Measurements from ENCODE around the gene HNRNPH1.
"Not testable (repeated sequence)": the region's sequence is repeated elsewhere in the genome, so short reads cannot be mapped to it uniquely, and the experiment has no call there.

DNA sequence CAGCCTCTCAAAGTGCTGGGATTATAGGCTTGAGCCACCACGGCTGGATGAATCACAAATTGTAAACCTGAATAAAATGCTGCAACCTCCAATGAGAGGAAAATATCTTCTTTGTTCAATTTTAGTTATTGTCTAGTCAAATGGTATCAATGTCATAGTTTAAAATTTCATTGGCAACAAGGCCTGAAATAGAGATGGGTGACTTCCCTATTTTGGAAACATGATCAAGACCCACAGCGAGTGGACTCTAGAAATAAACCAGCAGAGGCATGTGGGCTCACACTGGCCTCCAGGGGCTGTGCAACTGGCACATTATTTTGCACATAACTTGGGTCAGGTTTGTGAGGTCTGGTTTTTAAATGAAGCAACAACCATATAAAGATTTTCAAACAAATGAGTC is 29.7 kb upstream of the HNRNPH1 start:
- TF ChIP-seq, protein P1, sequence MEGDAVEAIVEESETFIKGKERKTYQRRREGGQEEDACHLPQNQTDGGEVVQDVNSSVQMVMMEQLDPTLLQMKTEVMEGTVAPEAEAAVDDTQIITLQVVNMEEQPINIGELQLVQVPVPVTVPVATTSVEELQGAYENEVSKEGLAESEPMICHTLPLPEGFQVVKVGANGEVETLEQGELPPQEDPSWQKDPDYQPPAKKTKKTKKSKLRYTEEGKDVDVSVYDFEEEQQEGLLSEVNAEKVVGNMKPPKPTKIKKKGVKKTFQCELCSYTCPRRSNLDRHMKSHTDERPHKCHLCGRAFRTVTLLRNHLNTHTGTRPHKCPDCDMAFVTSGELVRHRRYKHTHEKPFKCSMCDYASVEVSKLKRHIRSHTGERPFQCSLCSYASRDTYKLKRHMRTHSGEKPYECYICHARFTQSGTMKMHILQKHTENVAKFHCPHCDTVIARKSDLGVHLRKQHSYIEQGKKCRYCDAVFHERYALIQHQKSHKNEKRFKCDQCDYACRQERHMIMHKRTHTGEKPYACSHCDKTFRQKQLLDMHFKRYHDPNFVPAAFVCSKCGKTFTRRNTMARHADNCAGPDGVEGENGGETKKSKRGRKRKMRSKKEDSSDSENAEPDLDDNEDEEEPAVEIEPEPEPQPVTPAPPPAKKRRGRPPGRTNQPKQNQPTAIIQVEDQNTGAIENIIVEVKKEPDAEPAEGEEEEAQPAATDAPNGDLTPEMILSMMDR (IDR thresholded peaks at IDR 0.05): not testable (repeated sequence)
- TF ChIP-seq POLR2A, EP300 (IDR thresholded peaks at IDR 0.05): not testable (repeated sequence)
